A673 (cell line): ENCODE results near the gene CCDC149. TPM values are rescaled to one million over a fixed set of nuclear protein-coding genes. Genes with fewer than 3 reads are reported as not detected.

Experiments
- BruUV-seq: library from RNA; stranded (reverse); fragments of 400-500 nt; replicated peaks from 2 replicates; lab custom pipeline; 2021; lab: Mats Ljungman, UMichigan
- CTCF ChIA-PET: fragments of 300-600 bp; sonication (Branson Sonifier 250); formaldehyde crosslinking; loops from one replicate; lab custom pipeline; 2022; ENCODE audit warnings: antibody characterized with exemption; lab: Charles Lee
- POLR2A ChIA-PET: fragments of 300-600 bp; sonication (Branson Sonifier 250); formaldehyde crosslinking; loops from one replicate; lab custom pipeline; 2022; ENCODE audit warnings: antibody characterized with exemption; ENCODE audit not compliant: low non-redundant PET; lab: Charles Lee
- DNase-seq: peaks from one replicate; pipeline ENCODE4 v3.0.0-alpha.2; 2015; ENCODE audit warnings: low spot score
- H3K27ac ChIP-seq: fragments of 200-600 bp; sonication (generic); 2 replicates; pipeline ENCODE4 v1.5.1; 2016; ENCODE audit warnings: mixed run types, low read depth, mild to moderate bottlenecking, mixed read lengths, antibody characterized with exemption, low read length; ENCODE audit not compliant: poor library complexity, severe bottlenecking
- H3K27me3 ChIP-seq: fragments of 200-600 bp; sonication (generic); replicated peaks from 2 replicates; pipeline ENCODE4 v1.6.1; 2017; ENCODE audit warnings: mixed run types, low read depth, mild to moderate bottlenecking, mixed read lengths, antibody characterized with exemption, low read length; ENCODE audit not compliant: insufficient read depth, poor library complexity
- H3K36me3 ChIP-seq: fragments of 200-600 bp; sonication (generic); 2 replicates; pipeline ENCODE4 v1.6.1; 2016; ENCODE audit warnings: mixed run types, mild to moderate bottlenecking, mixed read lengths, antibody characterized with exemption, low read length; ENCODE audit not compliant: insufficient read depth, poor library complexity, severe bottlenecking
- H3K4me1 ChIP-seq: fragments of 200-600 bp; sonication (generic); 2 replicates; pipeline ENCODE4 v1.6.1; 2017; ENCODE audit warnings: mixed run types, mild to moderate bottlenecking, mixed read lengths, antibody characterized with exemption, low read length; ENCODE audit not compliant: insufficient read depth, poor library complexity, severe bottlenecking
- H3K4me3 ChIP-seq: fragments of 200-600 bp; sonication (generic); 2 replicates; pipeline ENCODE4 v1.5.1; 2016; ENCODE audit warnings: low read depth, mixed run types, mild to moderate bottlenecking, mixed read lengths, low read length; ENCODE audit not compliant: poor library complexity, severe bottlenecking
- H3K9me3 ChIP-seq: fragments of 200-600 bp; sonication (generic); 2 replicates; pipeline ENCODE4 v1.6.1; 2016; ENCODE audit warnings: mixed run types, low read depth, mild to moderate bottlenecking, mixed read lengths, antibody characterized with exemption, low read length; ENCODE audit not compliant: poor library complexity, severe bottlenecking
- CTCF ChIP-seq: fragments of 300-800, 200-600 bp; sonication (generic); conservative IDR thresholded peaks from 2 replicates; pipeline ENCODE4 v1.5.1; 2017; ENCODE audit warnings: low read depth, mild to moderate bottlenecking, antibody characterized with exemption, low read length, moderate library complexity, mixed read lengths
- EZH2 ChIP-seq: fragments of 200-600 bp; sonication (generic); IDR thresholded peaks from 2 replicates; pipeline ENCODE4 v1.6.1; 2017; ENCODE audit warnings: borderline replicate concordance, low read depth, mild to moderate bottlenecking, mixed read lengths, antibody characterized with exemption, low read length; ENCODE audit not compliant: poor library complexity, severe bottlenecking
- intact Hi-C: fragments of 100-400 bp; cut with micrococcal nuclease; formaldehyde crosslinking; loops from one replicate; pipeline ENCODE4 v1.10.0; 2022; ENCODE audit not compliant: unreplicated experiment
- total RNA-seq: library from RNA; stranded (reverse); gene quantifications from 2 replicates; pipeline ENCODE4 v1.2.3, GENCODE V29; 2021

The CCDC149 gene
- total RNA-seq, 1 experiment from 2014 or later, result 2.8 TPM

- Histone ChIP-seq H3K9me3 (no peaks in the 10 kb centered on the region), H3K4me3 (no peak overlapping the region), H3K4me1 (no peaks in the 10 kb centered on the region), H3K27me3 (no peaks in the 10 kb centered on the region), H3K27ac (no peak overlapping the region), H3K36me3 (no peaks in the 10 kb centered on the region)
- no peak for TF ChIP-seq EZH2
- TF ChIP-seq CTCF, result no peak
- BruUV-seq, result no TSS peak
- DNase-seq, result no peak
- intact Hi-C loops, result no loop called here
- ChIA-PET POLR2A (no interaction called here), CTCF (no interaction called here)
Observed at GRCh38 chr4:24894846-24895245, 18.0 kb downstream of the CCDC149 start.

GRCh38 chr4:24894243-24894642 is 18.6 kb downstream of the CCDC149 start:
- DNase-seq, result no peak
- ChIA-PET CTCF (no interaction called here), POLR2A (no interaction called here)
- no peaks in the 10 kb centered on the region for H3K4me1 ChIP-seq
- intact Hi-C loops, result no loop called here
- no TSS peak for BruUV-seq
- H3K4me3 ChIP-seq, result no peak overlapping the region
- TF ChIP-seq EZH2, result no peak
- no peaks in the 10 kb centered on the region for H3K36me3 ChIP-seq
- H3K27me3 ChIP-seq, result no peaks in the 10 kb centered on the region
- H3K27ac ChIP-seq, result no peak overlapping the region
- H3K9me3 ChIP-seq, result no peaks in the 10 kb centered on the region

- TF ChIP-seq EZH2 (no peak), CTCF (no peak)
- no peak overlapping the region for H3K27ac ChIP-seq
- H3K9me3 ChIP-seq, result no peaks in the 10 kb centered on the region
- H3K4me1 ChIP-seq, result no peaks in the 10 kb centered on the region
- DNase-seq, result no peak
- BruUV-seq, result no TSS peak
- H3K27me3 ChIP-seq, result no peaks in the 10 kb centered on the region
- H3K36me3 ChIP-seq, result no peaks in the 10 kb centered on the region
- CTCF ChIA-PET, result no interaction called here
- intact Hi-C loops, result no loop called here
- no peak overlapping the region for H3K4me3 ChIP-seq
- POLR2A ChIA-PET, result no interaction called here
Observed at GRCh38 chr4:24892778-24893177, 20.1 kb downstream of the CCDC149 start.

GRCh38 chr4:24892278-24892677 is 20.6 kb downstream of the CCDC149 start:
- ChIA-PET CTCF (no interaction called here), POLR2A (no interaction called here)
- no peaks in the 10 kb centered on the region for H3K9me3 ChIP-seq
- TF ChIP-seq CTCF, result no peak
- TF ChIP-seq EZH2, result no peak
- intact Hi-C loops, result no loop called here
- H3K4me1 ChIP-seq, result no peaks in the 10 kb centered on the region
- no TSS peak for BruUV-seq
- no peaks in the 10 kb centered on the region for H3K36me3 ChIP-seq
- H3K27me3 ChIP-seq, result no peaks in the 10 kb centered on the region
- H3K27ac ChIP-seq, result no peak overlapping the region
- no peak for DNase-seq
- no peak overlapping the region for H3K4me3 ChIP-seq
